MM.1S (cell line): Measurements from ENCODE around the gene CA5A.

Experiments used
- EZH2phosphoT487 ChIP-seq: fragments of 300-600 bp; sonication (generic); IDR thresholded peaks from 2 replicates; pipeline ENCODE4 v1.6.1; 2018; ENCODE audit warnings: antibody characterized with exemption, low read length
- TF ChIP-seq, protein P1 (sequence below): fragments of 300-600 bp; sonication (generic); IDR thresholded peaks from 2 replicates; pipeline ENCODE4 v1.5.1; 2016; ENCODE audit warnings: antibody characterized with exemption, low read length, mixed read lengths

DNA sequence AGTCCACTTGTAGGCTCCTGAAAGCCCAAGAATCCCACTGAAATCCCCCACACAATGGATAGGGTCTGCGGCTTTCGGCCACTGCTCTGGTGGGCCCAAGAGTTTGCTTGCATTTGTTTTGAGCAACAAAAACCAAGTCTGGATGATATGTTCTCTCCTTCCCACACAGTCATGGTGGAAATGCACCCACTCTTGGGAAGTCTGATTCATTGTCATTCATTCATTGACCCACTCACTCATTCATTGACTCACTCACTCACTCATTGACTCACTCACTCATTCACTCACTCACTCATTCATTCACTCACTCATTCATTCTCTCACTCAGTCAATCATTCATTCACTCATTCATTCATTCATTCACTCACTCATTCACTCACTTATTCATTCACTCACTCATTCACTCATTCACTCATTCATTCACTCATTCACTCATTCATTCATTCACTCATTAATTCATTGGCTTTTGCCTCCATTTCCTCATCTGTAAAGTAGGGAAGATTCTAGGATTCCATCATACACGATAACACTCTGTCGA lies 2.2 kb upstream of the CA5A start:
- TF ChIP-seq, protein P1, sequence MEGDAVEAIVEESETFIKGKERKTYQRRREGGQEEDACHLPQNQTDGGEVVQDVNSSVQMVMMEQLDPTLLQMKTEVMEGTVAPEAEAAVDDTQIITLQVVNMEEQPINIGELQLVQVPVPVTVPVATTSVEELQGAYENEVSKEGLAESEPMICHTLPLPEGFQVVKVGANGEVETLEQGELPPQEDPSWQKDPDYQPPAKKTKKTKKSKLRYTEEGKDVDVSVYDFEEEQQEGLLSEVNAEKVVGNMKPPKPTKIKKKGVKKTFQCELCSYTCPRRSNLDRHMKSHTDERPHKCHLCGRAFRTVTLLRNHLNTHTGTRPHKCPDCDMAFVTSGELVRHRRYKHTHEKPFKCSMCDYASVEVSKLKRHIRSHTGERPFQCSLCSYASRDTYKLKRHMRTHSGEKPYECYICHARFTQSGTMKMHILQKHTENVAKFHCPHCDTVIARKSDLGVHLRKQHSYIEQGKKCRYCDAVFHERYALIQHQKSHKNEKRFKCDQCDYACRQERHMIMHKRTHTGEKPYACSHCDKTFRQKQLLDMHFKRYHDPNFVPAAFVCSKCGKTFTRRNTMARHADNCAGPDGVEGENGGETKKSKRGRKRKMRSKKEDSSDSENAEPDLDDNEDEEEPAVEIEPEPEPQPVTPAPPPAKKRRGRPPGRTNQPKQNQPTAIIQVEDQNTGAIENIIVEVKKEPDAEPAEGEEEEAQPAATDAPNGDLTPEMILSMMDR: no peak
- TF ChIP-seq EZH2phosphoT487: no peak
